ENCODE results near the gene CCNK.

CCNK gene

GRCh38 chr14:99462210-99462609 is 19.0 kb upstream of the CCNK start:
- Histone ChIP-seq H3K9me3 (ENCODE audit: low read length) (no peaks in the 10 kb centered on the region), H3K36me3 (ENCODE audit: insufficient read depth, low read length) (peaks cover 38% of the 10 kb centered on the region; the same call in 1 of the 2 replicates), H2AFZ (ENCODE audit: low read length) (no peak overlapping the region), H3K9ac (ENCODE audit: low read length) (no peak overlapping the region), H4K20me1 (ENCODE audit: insufficient read depth, low read length) (no peaks in the 10 kb centered on the region), H3K79me2 (ENCODE audit: insufficient read depth, low read length) (peaks cover 6% of the 10 kb centered on the region; the same call in 1 of the 2 replicates), H3F3A (ENCODE audit: insufficient read depth, low read length) (no peaks in the 10 kb centered on the region), H3K27me3 (ENCODE audit: insufficient read depth, low read length) (no peaks in the 10 kb centered on the region), H3K4me2 (ENCODE audit: low read length) (no peak overlapping the region), H3K4me1 (ENCODE audit: insufficient read depth, low read length, severe bottlenecking) (no peaks in the 10 kb centered on the region), H3K4me3 (ENCODE audit: low read depth, low read length, poor library complexity, severe bottlenecking) (no peak overlapping the region), H3K9me2 (ENCODE audit: low read depth, low read length) (no peaks in the 10 kb centered on the region), H3K27ac (ENCODE audit: low read depth, low read length, poor library complexity, severe bottlenecking) (no peak overlapping the region)
- TF ChIP-seq EZH2 (IDR thresholded peaks at IDR 0.05; ENCODE audit: borderline replicate concordance, low read length) = no peak
- no peak for TF ChIP-seq CTCF (IDR thresholded peaks at IDR 0.05; ENCODE audit: low read length)

- peaks cover 26% of the 10 kb centered on the region; the same call in 1 of the 2 replicates for H3K36me3 ChIP-seq (ENCODE audit: insufficient read depth, low read length)
- no peak for TF ChIP-seq CTCF (IDR thresholded peaks at IDR 0.05; ENCODE audit: low read length)
- no peak for TF ChIP-seq EZH2 (IDR thresholded peaks at IDR 0.05; ENCODE audit: borderline replicate concordance, low read length)
- H3K27ac ChIP-seq (ENCODE audit: low read depth, low read length, poor library complexity, severe bottlenecking) = no peak overlapping the region
- H3F3A ChIP-seq (ENCODE audit: insufficient read depth, low read length) = no peaks in the 10 kb centered on the region
- no peak overlapping the region for H3K4me3 ChIP-seq (ENCODE audit: low read depth, low read length, poor library complexity, severe bottlenecking)
- H3K9ac ChIP-seq (ENCODE audit: low read length) = no peak overlapping the region
- no peak overlapping the region for H3K4me2 ChIP-seq (ENCODE audit: low read length)
- no peaks in the 10 kb centered on the region for H3K9me3 ChIP-seq (ENCODE audit: low read length)
- no peaks in the 10 kb centered on the region for H4K20me1 ChIP-seq (ENCODE audit: insufficient read depth, low read length)
- H3K27me3 ChIP-seq (ENCODE audit: insufficient read depth, low read length) = no peaks in the 10 kb centered on the region
- H3K79me2 ChIP-seq (ENCODE audit: insufficient read depth, low read length) = peaks cover 13% of the 10 kb centered on the region
- H2AFZ ChIP-seq (ENCODE audit: low read length) = no peak overlapping the region
- no peaks in the 10 kb centered on the region for H3K4me1 ChIP-seq (ENCODE audit: insufficient read depth, low read length, severe bottlenecking)
- no peaks in the 10 kb centered on the region for H3K9me2 ChIP-seq (ENCODE audit: low read depth, low read length)
Observed at GRCh38 chr14:99463974-99464373, 17.2 kb upstream of the CCNK start.

GRCh38 chr14:99465288-99465687 is 15.9 kb upstream of the CCNK start:
- Histone ChIP-seq H3F3A (ENCODE audit: insufficient read depth, low read length) (no peaks in the 10 kb centered on the region), H3K4me2 (ENCODE audit: low read length) (no peak overlapping the region), H3K27ac (ENCODE audit: low read depth, low read length, poor library complexity, severe bottlenecking) (no peak overlapping the region), H3K36me3 (ENCODE audit: insufficient read depth, low read length) (peaks cover 24% of the 10 kb centered on the region; the same call in 1 of the 2 replicates), H3K4me3 (ENCODE audit: low read depth, low read length, poor library complexity, severe bottlenecking) (no peak overlapping the region), H3K4me1 (ENCODE audit: insufficient read depth, low read length, severe bottlenecking) (no peaks in the 10 kb centered on the region), H3K9ac (ENCODE audit: low read length) (no peak overlapping the region), H3K9me3 (ENCODE audit: low read length) (no peaks in the 10 kb centered on the region), H4K20me1 (ENCODE audit: insufficient read depth, low read length) (no peaks in the 10 kb centered on the region), H3K27me3 (ENCODE audit: insufficient read depth, low read length) (no peaks in the 10 kb centered on the region), H2AFZ (ENCODE audit: low read length) (no peak overlapping the region), H3K9me2 (ENCODE audit: low read depth, low read length) (no peaks in the 10 kb centered on the region), H3K79me2 (ENCODE audit: insufficient read depth, low read length) (peaks cover 14% of the 10 kb centered on the region)
- TF ChIP-seq EZH2 (IDR thresholded peaks at IDR 0.05; ENCODE audit: borderline replicate concordance, low read length) = no peak

- Histone ChIP-seq H3K9me3 (ENCODE audit: low read length) (no peaks in the 10 kb centered on the region), H3K9me2 (ENCODE audit: low read depth, low read length) (no peaks in the 10 kb centered on the region), H2AFZ (ENCODE audit: low read length) (no peak overlapping the region), H3K9ac (ENCODE audit: low read length) (no peak overlapping the region), H3K36me3 (ENCODE audit: insufficient read depth, low read length) (peaks cover 13% of the 10 kb centered on the region; the same call in 1 of the 2 replicates), H3K4me2 (ENCODE audit: low read length) (no peak overlapping the region), H3K79me2 (ENCODE audit: insufficient read depth, low read length) (peaks cover 24% of the 10 kb centered on the region), H4K20me1 (ENCODE audit: insufficient read depth, low read length) (no peaks in the 10 kb centered on the region), H3K4me1 (ENCODE audit: insufficient read depth, low read length, severe bottlenecking) (no peaks in the 10 kb centered on the region), H3F3A (ENCODE audit: insufficient read depth, low read length) (no peaks in the 10 kb centered on the region), H3K4me3 (ENCODE audit: low read depth, low read length, poor library complexity, severe bottlenecking) (no peak overlapping the region), H3K27me3 (ENCODE audit: insufficient read depth, low read length) (no peaks in the 10 kb centered on the region), H3K27ac (ENCODE audit: low read depth, low read length, poor library complexity, severe bottlenecking) (no peak overlapping the region)
- TF ChIP-seq CTCF (IDR thresholded peaks at IDR 0.05; ENCODE audit: low read length) (no peak), EZH2 (IDR thresholded peaks at IDR 0.05; ENCODE audit: borderline replicate concordance, low read length) (no peak)
Observed at GRCh38 chr14:99466758-99467157, 14.5 kb upstream of the CCNK start.
